Left cardiac atrium (tissue), 4 donors: Measurements from ENCODE around the gene EHF. TPM values are rescaled to one million over a fixed set of nuclear protein-coding genes. Genes with fewer than 3 reads are reported as not detected.
"Not testable (repeated sequence)": the region's sequence is repeated elsewhere in the genome, so short reads cannot be mapped to it uniquely, and the experiment has no call there.

Experiments
- ATAC-seq, 2 donors: fragments of 200-7000 bp; cut with Tn5 transposase; one replicate each; pipeline ENCODE4 v1.9.1; 2020; ENCODE audit warnings: mild to moderate bottlenecking in 2 of 2, moderate library complexity in 2 of 2
- DNase-seq: peaks from one replicate; pipeline ENCODE4 v3.0.0-alpha.2; 2020
- intact Hi-C, 2 donors: fragments of 100-400 bp; cut with DNase I; formaldehyde crosslinking; loops; one replicate each; pipeline versions ENCODE4 v1.14.1 to v1.15.1; 2022 to 2023
- total RNA-seq, 2 donors: library from RNA; stranded (reverse); fragmentation: NEBNext Ultra II Directional; extraction: Animal tissue kit (Norgen Biotek cat#: 25700); gene quantifications; one replicate each; pipeline ENCODE4 v1.2.1, GENCODE V29; 2021
- donor health status: DM: no; HTN: yes; CAD: no.
- donor health status: DM: no; HTN: yes; CAD: no; lungs with severe emphysema.
- donor health status: DM: yes; HTN: yes; CAD: no.
- donor health status: Dilated cardiomyopathy.

Gene EHF
- total RNA-seq, 2 donors from 2014 or later: 0.65 to 0.82 TPM

DNA sequence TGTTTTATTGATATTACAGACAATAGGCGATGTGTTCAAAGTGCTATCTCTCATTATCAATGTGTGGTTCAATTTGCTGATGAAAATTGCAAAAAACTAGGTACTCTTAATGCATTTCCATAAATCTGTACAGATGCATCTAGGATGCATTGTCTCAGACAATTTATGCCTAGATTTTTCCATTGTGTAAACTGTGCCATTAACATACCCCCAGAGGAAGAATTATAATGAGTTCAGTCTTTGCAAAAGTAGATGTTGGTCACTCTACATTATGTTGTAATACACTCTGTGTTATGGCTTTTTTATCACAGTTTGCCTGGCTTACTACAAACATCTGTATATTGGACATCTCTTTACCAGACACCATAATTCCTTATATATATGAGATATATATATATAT lies 62.5 kb downstream of the EHF start:
- intact Hi-C loops: no loop called here
- DNase-seq: no peak
- no peak for ATAC-seq

DNA sequence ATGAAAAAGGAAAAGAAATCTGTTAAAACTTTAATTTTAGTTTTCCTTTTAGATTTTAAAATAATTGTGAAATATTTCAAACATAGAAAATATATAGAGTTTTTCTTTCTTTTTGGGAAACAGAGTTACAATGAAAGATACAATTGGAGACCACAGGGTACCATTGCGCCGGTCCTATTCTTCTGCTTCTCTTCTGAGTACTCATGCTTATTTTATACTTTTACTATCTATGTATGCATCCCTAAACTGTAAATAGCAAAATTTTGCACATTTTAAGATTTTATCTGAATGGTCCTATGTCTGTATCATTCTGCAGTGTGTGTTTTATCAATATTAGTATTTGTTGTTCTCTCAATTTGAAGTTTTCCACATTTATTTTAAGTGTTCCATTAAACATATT lies 65.0 kb downstream of the EHF start:
- intact Hi-C loops: no loop called here
- DNase-seq (no peak), ATAC-seq (no peak)

DNA sequence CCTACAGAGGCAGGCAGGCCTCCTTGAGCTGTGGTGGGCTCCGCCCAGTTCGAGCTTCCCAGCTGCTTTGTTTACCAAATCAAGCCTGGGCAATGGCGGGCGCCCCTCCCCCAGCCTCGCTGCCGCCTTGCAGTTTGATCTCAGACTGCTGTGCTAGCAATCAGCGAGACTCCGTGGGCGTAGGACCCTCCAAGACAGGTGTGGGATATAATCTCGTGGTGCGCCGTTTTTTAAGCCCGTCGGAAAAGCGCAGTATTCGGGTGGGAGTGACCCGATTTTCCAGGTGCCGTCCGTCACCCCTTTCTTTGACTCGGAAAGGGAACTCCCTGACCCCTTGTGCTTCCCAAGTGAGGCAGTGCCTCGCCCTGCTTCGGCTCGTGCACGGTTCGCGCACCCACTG lies 71.4 kb downstream of the EHF start:
- ATAC-seq: not testable (repeated sequence)

DNA sequence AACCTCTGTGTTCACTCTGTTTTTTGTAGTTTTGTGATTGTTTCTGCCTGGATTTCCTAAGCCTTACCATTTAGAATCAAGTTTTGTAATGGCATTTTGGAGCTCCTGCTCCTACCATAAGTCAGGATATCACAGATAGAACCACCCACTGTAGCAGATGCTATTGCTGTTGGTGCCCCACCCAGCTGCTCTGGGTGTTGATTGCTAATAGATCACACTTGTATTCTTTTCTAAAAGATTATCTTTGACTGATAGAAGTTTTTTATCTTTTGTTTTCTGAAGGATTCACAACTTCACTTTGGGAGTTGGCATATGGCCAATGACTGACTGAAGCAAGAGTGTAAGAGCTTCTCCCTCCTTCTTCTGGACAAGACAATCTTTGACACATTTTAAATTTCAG lies 76.0 kb downstream of the EHF start:
- DNase-seq: no peak
- intact Hi-C loops: no loop called here
- no peak for ATAC-seq

More for the DNA sequence above, 71.4 kb downstream of the EHF start:
- DNase-seq, intact Hi-C loops: not testable (repeated sequence)

DNA sequence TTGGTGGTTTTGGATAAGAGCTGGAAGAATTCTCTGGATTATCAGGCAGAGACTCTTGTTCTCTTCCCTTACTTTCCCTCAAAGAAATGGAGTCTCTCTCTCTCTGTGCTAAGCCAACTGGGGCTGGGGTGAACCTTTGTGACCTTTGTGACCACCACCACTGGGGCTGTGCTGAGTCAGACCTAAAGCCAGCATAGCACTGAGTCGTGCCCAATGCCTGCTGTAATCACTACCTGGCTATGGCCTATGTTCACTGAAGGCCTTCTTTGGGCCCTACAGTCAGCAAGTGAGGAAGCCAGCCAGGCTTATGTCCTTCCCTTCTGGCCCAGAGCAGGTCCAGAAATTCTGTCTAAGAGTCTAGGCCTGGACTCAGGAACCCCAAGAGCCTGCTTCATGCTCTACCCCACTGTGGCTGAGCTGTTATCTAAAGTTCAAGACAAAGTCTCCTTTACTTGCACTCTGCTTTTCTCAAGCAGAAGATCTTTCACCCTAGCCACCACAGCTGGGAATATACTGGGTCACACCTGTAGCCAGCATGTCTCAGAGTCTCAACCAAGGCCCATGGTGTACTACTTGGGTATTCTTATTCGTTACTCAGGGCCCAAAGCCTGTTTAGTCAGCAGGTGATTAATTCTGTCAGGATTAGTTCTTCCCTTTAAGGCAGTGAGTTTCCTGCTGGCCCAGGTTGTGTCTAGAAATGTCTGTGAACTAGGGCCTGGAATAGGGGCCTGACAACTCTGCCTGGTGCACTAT lies 86.0 kb downstream of the EHF start:
- DNase-seq (no peak), ATAC-seq (no peak)
- intact Hi-C loops: no loop called here

DNA sequence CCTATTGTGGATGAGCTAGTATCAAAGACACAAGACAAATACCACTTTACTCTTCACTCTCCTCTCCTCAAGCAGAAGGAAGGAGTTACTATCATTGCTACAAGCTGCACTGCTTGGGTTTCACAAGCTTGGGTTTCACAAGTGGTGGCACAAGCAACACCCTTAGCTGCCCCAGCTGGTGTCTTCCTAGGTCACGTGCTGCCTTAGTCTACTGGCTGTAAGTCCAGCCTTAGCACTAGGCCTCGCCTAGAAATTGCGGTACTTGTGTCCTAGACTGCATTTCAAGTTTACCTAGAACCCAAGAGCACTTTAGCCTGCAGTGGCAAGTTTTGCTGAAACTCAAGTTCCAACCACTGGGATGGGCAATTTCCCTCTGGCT lies 86.6 kb downstream of the EHF start:
- DNase-seq (no peak), ATAC-seq (no peak)
- intact Hi-C loops: no loop called here

Other genes with a start within 250 kb of the EHF start
- gene CAT, start 182.2 kb upstream of the EHF start, total RNA-seq: 100 to 1,000 TPM in 1 of 2 donors, 10 to 100 TPM in 1; 98.1 to 117 TPM
- gene ELF5, start 107.3 kb upstream of the EHF start, total RNA-seq: not detected